Left colon (tissue), 2 donors: Measurements from ENCODE around the gene LRCH1. TPM values are rescaled to one million over a fixed set of nuclear protein-coding genes. Genes with fewer than 3 reads are reported as not detected.

Source experiments
- ATAC-seq: fragments of 200-7000 bp; cut with Tn5 transposase; one replicate; pipeline ENCODE4 v1.9.1; 2020; ENCODE audit warnings: mild to moderate bottlenecking, moderate library complexity
- DNase-seq, 2 donors: peaks; one replicate each; pipeline ENCODE4 v3.0.0-alpha.2; 2020
- intact Hi-C, 2 donors: fragments of 100-400 bp; cut with DNase I in 1 of 2; cut with micrococcal nuclease in 1 of 2; formaldehyde crosslinking; loops; one replicate each; pipeline versions ENCODE4 v1.11.2 to v1.14.0; 2022; cut with DNase I, micrococcal nuclease
- total RNA-seq, 2 donors: library from RNA; stranded (reverse); fragmentation: NEBNext Ultra II Directional; extraction: Animal tissue kit (Norgen Biotek cat#: 25700); gene quantifications; one replicate each; pipeline ENCODE4 v1.2.1, GENCODE V29; 2021
- donor health status: DM: no; HTN: no; CAD: no.
- donor health status: DM: yes; HTN: yes; CAD: no.

Gene LRCH1
- total RNA-seq, 2 donors from 2014 or later = 13.9 to 17.9 TPM

DNA sequence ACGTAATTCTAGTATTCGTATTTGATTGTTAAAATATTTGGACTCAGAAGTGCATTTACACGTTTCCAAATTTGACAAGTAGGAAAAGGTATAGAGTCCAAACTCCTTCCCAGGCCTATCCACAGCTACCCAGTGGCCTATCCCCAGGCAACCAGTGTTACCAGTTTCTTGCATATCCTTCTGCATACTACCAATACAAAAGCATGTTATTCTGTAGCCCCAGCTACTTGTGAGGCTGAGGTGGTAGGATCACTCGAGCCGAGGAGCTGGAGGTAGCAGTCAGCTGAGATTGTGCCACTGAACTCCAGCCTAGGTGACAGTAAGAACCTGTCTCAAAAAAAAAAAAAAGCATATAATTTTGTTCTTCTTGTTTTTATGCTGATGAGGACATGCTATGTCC is 67.1 kb downstream of the LRCH1 start:
- ATAC-seq = no peak
- DNase-seq = no peak
- intact Hi-C loops = no loop called here

DNA sequence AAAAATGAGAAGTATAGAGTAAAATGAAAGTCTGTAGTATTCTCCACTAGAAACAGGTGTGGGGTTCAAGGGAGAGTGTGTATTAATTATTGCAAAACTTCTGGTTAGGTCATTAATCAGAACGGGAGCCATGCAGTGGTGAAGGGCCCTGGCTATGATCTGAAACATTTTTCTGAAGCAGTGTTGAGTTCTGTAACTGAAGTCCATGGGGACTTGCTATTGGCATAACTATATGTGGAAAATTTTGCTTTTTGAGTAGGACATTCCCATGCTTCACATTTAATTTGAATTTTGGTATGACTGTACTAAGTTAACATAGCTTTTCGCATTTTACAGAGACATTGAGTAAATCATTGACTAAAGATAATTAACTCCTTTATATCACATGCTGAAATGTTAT is 67.5 kb downstream of the LRCH1 start:
- DNase-seq (no peak), ATAC-seq (no peak)
- intact Hi-C loops = no loop called here

DNA sequence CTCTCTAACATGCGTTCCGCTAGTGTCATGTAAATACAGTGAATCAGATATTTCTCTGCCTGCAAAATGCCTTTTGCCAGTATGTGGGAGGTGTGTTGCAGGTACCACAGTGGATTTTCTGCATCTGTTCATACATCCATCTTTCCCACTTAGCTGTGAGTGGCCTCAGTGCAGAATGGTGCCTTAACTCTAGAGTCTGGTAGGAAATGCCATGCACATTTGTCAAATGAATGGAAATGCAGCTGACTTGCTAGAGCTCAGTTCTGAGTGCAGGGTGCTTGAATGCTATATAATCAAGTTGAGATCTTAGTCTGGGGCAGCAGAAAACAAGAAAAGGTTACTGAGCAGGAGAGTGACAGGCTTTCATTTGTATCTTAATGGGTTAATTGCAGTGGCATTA is 68.2 kb downstream of the LRCH1 start:
- intact Hi-C loops = no loop called here
- ATAC-seq (no peak), DNase-seq (no peak)

DNA sequence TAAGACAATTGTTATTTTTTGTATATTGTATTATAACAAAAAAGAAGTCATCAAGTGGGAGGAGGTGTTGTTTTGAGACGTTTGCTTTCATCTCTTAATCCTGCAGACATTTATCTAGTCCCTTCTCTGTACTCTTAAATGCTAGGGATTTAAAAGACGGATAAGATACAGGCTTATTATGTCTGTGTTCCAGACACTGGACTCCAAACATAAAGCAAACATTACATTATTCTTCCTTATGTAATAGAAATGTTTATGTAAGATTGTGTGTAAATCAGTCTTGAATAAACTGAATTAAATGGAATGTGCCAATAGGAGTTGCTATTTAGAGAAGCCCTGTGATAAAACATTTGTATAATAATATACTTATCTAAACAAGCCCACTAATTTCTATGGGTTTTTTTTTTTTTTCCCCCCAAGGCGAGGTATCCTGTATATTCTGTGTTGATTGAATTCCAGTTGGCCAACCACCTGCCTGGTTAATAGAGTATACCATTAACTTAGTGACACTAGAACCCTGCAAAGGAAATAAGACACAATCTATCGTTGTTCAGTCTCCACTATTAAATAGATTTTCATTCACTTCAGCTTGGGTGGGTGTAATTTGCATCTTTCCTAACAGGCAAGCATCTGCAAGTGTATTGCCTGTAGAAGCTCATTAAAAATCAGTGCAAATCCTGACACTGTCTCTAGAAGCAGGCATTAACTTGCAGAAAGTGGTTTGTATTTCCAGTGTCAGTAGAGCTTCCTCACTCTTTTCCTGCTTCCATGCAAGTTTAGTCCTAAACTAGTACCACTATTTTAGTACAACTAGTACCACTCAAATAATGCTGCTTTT is 69.0 kb downstream of the LRCH1 start:
- ATAC-seq (no peak), DNase-seq (no peak)
- intact Hi-C loops = no loop called here

DNA sequence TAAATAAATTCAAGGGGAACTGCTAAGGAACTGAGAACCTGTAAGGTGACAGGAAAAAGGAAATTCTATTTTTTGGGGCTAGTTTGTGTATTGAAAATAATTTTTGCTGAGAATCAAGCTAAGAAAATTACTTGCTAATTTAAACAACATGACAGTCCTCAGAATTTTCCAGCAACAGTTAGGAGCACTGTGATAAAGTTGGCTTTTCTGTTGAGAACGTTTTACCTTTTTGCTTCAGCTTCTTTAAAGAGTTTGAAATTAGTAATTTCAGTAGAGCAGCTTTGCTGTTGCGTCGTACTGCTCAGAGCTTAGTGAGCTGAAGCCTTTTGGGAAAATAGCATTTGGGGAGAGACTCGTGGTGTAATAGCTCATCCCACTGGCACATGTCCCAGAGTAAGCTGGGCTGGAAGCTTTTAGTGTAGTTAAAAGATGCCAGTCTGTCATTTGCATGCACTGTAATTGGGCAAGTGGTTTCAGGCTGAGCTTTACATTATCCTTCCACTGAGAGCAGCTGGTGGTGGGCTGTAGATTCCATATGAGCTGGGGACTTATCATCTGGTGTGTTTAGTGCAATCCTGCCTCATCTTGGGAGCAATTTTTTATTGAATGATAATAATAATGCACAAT is 69.8 kb downstream of the LRCH1 start:
- intact Hi-C loops = no loop called here
- DNase-seq (peak; percentile 32 to 62), ATAC-seq (peak; percentile 23)

DNA sequence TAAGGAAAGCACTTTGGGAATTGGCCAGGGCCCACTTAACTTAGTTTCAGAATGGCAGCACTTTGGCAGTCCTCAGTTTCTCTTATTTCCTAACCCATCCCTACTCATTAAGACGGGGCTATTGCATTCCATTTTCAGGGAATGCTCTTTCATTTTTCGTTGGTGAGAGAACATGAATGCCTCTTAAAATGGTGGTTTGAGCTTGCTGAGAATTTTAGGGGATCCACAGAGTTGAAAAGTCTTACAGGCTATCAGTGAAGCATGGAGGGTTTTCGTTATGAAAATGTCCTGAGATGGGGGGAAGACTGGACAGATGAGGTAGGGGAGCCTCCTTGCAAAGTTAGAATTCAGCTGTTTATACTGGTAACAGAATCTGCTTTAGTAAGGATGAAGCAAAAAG is 71.4 kb downstream of the LRCH1 start:
- DNase-seq = no peak
- intact Hi-C loops = no loop called here
- ATAC-seq = no peak

DNA sequence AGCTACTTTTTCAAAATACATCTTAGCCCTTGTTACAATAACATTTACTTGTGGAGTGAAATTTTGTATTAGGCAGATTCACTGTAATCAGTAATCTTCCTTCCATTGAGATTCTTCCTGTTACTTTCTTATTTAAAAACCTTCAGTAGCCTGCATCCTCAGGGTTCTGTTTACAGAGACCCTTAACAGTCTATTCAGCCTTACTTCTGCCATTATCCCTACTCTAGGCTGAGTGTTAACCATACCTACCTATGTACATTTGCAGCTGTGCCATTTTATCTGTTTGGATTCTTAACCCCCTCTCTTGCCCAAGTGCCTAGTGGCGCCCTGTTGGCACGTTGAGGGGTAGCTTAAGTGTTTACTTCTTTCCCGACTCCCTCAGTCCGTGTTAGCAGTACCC is 71.9 kb downstream of the LRCH1 start:
- no peak for DNase-seq
- intact Hi-C loops = no loop called here
- no peak for ATAC-seq

DNA sequence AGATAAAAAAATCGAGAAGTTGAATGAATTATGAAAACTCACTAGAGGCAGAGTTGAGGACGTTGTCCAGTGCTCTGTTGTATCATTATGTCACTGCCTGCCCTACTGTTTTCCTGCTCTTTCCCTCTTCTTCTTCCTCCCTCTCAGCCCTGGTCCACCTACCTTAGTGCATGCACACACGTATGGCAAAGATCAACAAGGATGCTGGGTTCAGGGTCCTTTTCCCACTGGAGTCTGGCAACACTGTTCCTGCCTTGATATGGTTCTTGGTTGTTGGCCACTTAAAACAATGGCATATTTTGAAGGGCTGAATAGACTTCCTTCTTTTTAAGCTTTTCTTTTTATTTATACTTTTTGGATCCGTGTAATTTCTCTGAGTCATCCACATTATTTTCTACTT is 74.5 kb downstream of the LRCH1 start:
- intact Hi-C loops = no loop called here
- DNase-seq (no peak), ATAC-seq (no peak)

DNA sequence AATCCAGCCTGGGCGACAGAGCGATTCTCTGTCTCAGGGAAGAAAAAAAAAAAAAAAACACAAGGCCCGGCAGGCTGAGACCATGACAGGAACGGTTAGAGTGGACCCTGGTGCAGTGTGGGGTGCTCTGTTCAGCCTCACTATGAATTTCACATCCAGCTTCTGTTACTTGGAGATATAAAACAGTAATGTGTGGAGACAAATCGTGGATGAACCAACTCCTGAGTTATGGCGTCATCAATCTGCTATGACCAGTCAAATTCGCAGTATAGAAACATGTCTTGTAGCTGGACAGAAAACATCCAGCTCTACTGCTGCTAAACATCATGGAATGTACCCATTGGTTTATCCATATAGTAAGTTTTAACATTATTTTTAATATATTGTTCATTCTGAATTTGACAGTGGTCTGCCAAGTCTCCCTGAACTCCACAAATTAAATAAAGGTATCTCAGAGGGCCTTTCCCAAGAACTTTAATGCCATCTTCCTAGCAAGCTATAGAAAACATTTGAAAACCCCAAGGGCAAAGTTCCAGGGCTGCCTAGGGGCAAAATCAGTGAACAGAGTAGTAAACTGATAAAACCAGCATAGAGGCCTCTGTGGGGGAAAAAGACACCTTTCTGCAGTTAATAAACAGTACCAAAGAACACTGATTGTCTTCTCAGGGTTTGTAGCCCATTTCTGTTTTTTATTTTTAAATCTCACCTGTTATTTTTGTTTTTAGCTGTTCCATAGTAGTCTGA is 75.8 kb downstream of the LRCH1 start:
- DNase-seq (no peak), ATAC-seq (no peak)
- intact Hi-C loops = no loop called here

DNA sequence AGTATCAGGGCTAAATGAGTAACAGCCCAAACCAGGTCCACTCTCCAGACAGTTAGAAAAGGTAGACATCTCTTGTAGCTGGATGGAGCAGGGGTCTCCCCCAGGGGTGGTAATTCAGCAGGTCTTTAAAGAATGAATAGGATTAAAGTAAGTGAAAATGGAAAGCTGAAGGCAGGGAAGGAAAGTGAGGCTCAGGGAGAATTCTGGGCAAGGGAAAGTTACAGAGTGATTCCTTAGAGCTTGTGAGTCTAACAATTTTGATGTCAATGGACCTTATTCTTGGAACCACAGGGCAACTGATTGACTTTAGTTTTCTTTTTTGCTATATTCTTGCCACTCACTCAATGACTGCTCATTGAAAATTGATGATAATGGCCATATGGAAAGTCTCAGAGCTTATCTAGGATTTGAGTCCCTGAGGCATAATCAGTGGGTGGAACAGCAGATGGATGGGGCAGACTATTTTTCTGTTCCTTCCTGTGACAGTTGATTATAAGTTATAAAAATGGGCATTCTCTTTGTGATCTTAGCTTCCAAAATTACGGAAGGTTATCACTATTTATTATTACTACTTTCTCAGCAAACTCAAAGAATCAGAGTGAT is 76.9 kb downstream of the LRCH1 start:
- no peak for DNase-seq
- ATAC-seq = no peak
- intact Hi-C loops = no loop called here

DNA sequence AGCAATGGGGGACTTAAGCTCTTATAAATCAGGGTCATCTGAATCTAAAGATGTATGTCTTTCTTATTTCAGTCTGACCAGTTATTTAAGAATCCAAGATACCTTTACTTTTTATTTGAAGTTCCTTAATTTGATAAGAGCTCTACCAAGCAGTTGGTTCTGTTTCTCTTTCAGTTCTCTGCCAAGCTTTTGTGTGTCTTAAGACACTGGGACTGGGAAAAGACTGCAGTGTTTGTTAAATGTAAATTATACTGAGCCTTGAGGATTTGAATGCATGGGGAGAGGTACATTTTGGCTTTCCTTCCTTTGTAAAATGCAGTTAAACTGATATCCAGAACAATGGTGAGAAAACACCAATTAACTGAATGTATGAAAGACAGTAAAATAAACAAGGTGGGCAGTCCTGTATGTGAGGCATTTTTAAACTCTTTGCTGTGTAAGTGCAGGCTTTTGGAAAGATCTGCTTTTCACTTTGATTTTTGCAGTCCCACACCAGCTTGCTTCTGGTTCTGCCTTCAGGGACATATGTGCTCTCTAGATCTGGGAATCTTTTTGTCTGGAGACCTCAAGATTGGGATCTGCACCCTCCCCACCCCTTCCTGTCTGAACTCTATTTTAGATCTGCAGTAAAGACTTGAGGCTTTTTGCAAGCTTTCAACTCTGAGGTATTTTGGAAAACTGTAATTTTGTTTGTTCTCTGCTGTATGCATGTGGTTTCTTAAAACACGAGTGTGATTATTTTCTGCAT is 77.6 kb downstream of the LRCH1 start:
- no peak for ATAC-seq
- DNase-seq = no peak
- intact Hi-C loops = no loop called here

DNA sequence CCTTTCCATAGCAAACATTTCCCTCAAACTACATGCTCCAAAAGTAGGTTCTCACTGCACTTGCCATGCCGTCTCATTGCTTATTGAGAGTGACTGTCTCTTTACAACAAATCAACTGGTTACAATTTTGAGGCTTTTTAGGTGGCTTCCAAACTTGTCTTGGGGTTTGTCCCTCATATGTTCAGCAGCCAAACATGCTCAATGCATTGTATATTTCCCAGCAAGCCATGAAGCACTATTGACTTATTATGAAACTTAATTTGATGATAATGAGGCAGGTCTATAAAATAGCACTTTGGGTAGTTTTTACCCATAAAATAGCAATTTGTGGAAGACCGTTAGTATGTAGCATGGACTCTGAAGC is 78.2 kb downstream of the LRCH1 start:
- no peak for DNase-seq
- ATAC-seq = no peak
- intact Hi-C loops = no loop called here

DNA sequence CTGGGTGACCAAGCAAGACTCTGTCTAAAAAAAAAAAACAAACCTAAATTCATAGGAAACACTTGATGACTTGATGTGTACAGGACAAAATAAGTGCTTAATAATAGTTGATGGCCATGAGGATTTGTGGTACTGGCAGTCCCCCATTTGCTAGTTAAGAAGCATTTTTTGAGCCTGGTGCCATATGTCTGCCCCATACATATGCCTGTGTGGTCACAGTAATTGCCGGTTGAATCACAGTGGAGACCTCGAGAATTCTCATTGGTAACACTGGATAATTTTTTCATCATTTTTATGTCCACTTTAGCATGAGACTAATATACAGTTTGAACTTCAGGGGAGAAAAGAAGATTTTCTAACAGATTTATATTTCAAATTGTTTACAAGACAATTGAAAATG is 79.2 kb downstream of the LRCH1 start:
- ATAC-seq (no peak), DNase-seq (no peak)
- intact Hi-C loops = no loop called here

DNA sequence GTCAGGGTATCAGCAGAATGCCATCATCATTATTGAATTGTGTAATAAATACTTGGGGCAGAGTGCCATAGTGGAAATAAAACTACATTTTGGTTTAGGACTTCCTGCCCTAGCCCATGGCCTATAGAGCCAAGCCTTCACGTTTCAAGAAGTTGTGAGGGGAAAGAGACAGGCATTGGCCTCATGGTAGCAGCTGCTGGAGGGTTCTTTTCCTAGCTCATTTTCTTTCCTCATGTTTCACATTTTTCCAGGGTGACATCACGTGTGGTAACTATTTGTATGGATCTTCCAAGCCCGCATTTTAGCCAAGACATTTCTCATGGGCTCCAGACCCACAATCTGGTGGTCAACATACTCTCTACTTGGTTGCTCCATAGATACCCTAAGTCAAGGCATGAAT is 80.4 kb downstream of the LRCH1 start:
- DNase-seq (no peak), ATAC-seq (no peak)
- intact Hi-C loops = no loop called here

DNA sequence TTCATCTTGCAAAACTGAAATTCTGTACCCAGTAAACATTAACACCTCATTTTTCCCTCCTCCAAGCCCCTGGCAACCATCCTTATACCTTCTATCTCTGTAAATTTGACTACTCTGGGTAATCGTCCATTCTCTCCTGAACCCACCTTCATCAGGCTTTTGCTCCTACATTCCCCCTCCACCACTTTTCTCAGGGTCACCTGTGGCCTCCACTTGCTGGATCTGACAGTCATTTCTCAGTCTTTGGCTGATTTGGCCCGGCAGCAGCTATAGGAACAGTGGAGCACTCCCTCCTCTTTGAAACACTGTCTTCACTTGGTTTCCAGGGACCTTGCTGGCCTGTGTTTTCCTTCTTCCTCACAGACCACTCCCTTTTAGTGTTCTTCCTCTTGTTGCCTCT is 83.5 kb downstream of the LRCH1 start:
- ATAC-seq (no peak), DNase-seq (no peak)
- intact Hi-C loops = no loop called here

DNA sequence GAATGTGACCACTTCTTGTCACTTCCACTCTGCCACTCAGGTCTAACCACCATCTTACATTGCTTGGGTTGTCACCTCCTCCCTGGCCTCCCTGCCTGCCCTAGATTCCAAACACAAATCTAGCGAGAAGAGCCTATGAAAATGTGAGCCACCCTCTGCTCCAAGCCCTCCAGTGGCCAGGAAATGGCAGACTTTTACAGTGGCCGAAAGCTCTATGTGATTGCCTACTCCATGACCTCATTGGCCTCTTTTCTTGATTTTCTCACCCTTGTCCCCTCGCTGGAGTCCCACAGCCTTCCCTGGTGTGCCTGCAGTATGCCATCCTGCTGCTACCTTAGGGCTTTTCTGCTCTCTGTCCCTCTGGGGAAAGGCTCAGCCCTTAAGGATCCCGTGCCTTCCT is 84.2 kb downstream of the LRCH1 start:
- no peak for ATAC-seq
- DNase-seq = no peak
- intact Hi-C loops = no loop called here

DNA sequence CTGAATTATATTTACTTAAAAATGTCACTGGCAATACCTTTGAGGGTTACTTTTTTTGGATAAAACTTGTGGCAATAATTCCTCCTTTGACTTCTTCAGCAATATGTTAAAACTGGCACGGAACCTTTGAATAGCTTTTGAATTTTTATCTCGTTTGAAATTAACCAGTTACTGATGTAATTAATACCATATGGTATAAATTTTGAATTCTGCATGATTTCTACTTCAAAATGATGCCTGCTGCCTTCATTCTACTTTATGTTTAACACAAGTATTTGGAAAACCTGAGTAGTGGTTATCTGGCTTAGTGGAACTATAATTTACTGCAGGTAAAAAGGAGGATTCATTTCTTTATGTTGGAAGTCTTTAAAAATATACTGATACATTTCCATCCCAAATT is 85.3 kb downstream of the LRCH1 start:
- ATAC-seq (no peak), DNase-seq (no peak)
- intact Hi-C loops = no loop called here

DNA sequence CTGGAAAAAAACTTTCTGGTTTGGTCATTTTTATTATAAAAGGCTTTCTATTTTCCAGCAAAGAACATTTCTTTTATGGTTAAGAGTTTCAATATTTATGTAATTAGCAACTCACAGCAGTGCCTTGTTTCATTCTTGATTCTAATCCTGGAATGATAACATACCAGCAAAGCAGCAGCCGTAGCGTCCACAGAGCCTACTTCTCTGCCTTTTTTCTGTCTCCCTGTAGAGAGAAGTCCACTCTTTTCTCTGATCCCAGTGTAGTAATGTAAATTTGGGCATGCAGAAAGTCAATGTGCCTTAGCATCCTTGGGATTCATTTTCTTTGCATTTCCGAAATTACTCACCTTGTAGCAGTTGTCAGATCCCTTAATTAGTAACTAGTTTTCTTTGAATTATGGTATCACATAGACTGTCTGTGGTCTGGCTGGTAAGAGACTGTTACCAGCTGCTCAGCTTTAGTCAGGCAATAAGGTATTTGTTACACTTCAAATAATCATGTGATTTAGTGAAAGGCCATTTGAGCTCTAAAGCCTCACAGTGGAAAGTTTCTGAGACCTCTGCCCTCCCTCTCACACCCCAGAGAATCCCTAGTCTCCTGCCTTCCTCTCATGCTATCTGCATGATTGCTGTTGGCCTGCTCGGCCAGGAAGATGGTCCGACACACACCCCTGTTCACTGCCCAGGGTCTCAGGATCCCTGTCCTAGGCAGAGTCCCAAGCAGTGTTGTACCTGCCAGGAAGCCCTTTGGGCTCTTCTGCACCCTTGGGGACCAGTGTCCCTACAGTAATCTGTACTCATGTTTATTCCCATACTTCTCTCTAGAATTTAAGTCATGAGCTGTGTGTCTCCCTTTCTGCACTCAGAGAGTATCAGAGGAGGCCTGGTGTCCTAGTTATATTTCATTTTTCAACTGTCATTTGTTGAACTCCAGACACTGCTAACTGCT is 86.3 kb downstream of the LRCH1 start:
- DNase-seq (no peak), ATAC-seq (no peak)
- intact Hi-C loops = no loop called here
